Posterior vena cava (tissue), 2 donors: ENCODE measurements around the gene YES1. TPM values are rescaled to one million over a fixed set of nuclear protein-coding genes. Genes with fewer than 3 reads are reported as not detected.
"Not testable (repeated sequence)": the region's sequence is repeated elsewhere in the genome, so short reads cannot be mapped to it uniquely, and the experiment has no call there.

Experiments
- DNase-seq: peaks from one replicate; pipeline ENCODE4 v3.0.0-alpha.2; 2020; ENCODE audit warnings: low spot score
- intact Hi-C, 2 donors: fragments of 100-400 bp; cut with DNase I; formaldehyde crosslinking; loops; one replicate each; pipeline versions ENCODE4 v1.14.1 to v1.14.2; 2022 to 2023
- total RNA-seq, 2 donors: library from RNA; stranded (reverse); fragmentation: NEBNext Ultra II Directional; extraction: Animal tissue kit (Norgen Biotek cat#: 25700); gene quantifications; one replicate each; pipeline ENCODE4 v1.2.1, GENCODE V29; 2021
- donor health status: DM: yes; HTN: yes; CAD: no.
- donor health status: DM: yes; HTN: yes; CAD: no.

YES1 gene
- total RNA-seq, 2 donors from 2014 or later = 28.7 to 51.6 TPM

GRCh38 chr18:805008-805754 is 6.9 kb downstream of the YES1 start:
- intact Hi-C loops = no loop called here

DNA sequence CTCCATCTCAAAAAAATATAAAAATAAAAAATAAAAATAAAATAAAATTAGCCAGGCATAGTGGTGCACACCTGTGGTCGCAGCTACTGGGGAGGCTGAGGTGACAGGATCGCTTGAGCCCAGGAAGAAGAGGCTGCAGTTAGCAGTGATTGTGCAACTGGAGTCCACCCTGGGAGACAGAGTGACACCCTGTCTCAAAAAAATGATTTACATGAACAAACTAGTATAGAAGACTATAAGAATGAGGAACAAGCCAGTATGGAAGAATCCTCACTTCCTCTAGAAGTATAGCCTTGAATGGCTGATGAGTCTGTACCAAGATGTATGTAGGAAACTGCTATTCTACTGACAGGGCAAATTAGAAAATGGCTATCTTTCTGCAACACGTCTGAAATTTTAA is 10.9 kb downstream of the YES1 start:
- intact Hi-C loops = no loop called here

More at GRCh38 chr18:805008-805754, 6.9 kb downstream of the YES1 start:
- no peak for DNase-seq

GRCh38 chr18:799943-800342 is 12.1 kb downstream of the YES1 start:
- intact Hi-C loops = no loop called here
- DNase-seq = no peak

More for the DNA sequence above, 10.9 kb downstream of the YES1 start:
- no peak for DNase-seq

DNA sequence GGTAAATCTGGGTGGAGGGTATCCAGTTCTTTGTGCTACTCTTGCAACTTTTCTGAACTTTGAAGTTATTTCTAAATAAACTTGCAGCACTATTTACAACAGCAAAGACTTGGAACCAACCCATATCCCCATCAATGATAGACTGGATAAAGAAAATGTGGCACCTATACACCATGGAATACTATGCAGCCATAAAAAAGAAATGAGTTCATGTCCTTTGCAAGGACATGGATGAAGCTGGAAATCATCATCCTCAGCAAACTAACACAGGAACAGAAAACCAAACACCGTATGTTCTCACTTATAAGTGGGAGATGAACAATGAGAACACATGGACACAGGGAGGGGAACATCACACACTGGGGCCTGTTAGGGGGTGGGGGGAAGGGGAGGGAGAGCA is 16.7 kb downstream of the YES1 start:
- DNase-seq, intact Hi-C loops: not testable (repeated sequence)

- intact Hi-C loops = no loop called here
- DNase-seq = no peak
Measured at GRCh38 chr18:789397-789796, 22.6 kb downstream of the YES1 start.

GRCh38 chr18:785242-785641 is 26.8 kb downstream of the YES1 start:
- DNase-seq = no peak
- intact Hi-C loops = no loop called here

DNA sequence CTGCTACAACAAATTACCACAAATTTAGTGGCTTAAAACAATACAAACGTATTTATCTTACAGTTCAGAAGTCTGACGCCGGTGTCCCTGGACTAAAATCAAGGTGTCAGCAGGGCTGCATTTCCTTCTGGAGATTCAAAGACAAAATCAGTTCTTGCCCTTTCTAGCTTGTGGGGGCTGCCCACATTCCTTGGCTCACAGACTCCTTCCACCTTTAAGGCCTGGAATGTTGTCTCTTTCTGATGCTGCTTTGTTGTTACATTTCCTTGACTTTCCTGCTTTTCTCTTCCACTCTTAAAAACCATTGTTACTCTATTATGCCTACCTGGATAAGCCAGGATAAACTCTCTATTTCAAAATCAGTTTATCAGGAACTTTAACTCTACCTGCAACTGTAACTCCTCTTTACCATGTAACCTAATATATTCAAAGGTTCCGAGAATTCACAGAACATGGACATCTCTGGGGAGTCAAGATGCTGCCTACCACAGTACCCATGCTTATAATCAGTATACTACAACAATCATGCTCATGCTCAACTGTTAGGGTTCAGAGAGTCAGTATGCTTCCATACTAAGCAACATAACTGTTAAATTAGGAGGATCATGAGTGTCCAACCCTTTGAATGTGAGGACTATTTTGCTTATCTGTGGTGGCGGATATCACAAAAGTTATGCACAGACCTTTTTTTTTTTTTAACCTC is 27.4 kb downstream of the YES1 start:
- intact Hi-C loops = no loop called here
- DNase-seq = no peak

DNA sequence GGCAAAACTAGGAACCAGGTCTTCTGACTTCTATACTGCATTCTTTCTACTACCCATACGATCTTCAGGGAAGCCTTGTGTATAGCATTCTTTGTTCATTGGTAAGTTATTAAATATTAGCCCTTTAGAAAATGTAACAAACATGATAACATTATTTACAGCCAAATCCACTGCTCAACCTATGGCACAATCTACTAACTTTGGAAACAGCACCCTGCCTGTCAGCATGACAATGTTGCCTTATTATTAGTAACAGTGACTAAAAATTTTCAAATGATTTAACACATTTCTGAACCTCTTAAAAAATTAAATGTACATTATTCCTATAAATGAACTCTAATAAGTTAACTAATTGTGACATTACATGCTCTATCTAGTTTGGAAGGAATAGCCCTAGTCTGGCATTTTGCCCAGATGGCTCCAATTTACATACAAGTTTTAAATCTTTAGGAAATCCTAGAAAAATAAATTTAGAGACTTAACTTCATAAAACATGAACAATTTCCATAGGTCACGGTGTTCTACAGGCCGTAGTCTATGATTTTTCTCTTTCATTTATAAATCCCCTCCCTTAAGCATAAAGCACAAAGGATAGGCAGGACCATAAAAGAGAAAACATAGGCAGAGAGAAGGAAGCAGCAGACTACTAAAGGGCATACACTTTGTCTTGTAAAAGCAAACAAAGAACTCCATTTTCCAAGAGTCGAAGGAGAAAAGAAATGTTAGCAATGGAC is 33.7 kb downstream of the YES1 start:
- no peak for DNase-seq
- intact Hi-C loops = no loop called here

GRCh38 chr18:777021-777420 is 35.0 kb downstream of the YES1 start:
- intact Hi-C loops = no loop called here
- DNase-seq = no peak

GRCh38 chr18:776044-776443 is 36.0 kb downstream of the YES1 start:
- DNase-seq, intact Hi-C loops: not testable (repeated sequence)

GRCh38 chr18:774811-775210 is 37.2 kb downstream of the YES1 start:
- no peak for DNase-seq
- intact Hi-C loops = no loop called here

DNA sequence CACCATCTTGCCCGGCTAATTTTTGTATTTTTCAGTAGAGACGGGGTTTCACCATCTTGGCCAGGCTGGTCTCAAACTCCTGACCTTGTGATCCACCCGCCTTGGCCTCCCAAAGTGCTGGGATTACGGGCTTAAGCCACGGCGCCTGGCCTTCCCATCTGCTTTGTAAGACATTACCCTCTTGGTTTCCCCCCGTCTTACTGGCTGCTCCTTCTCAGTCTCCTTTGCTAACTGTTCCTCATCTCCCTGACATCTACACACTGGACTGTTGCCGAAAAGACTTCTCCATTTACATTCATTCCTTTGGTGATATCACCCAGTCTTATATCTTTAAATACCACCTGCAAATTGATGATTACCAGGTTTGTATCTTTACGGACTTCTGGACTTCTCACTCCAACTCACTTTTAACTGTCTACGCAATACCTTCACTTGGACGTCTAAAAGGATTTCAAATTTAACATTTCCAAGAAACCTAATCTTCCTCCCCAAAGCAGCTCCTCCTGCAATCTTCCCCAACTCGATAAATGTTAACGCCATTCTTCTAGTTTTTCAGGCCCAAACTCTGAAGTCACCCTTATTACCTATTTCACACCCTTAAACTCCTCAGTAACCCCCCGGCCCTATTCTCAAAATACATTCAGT is 37.9 kb downstream of the YES1 start:
- intact Hi-C loops = no loop called here
- no peak for DNase-seq

DNA sequence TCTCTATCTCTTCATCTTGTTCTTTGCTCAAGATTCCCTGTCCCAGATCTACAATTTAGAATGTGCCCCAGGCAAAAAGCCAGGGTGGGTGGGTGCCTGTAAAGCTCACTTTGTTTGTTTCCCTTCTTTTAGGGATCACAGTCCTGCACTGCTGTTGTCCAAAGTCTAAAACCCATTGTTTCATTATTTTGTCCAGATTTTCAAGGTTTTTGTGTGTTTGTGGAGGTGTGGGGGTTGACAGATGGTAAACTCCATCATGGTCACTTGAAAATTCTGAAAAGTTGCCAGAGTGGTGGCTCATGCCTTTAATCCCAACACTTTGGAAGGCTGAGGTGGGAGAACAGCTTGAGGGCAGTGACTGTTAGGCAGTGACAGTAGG is 41.5 kb downstream of the YES1 start:
- intact Hi-C loops = no loop called here
- DNase-seq = no peak

DNA sequence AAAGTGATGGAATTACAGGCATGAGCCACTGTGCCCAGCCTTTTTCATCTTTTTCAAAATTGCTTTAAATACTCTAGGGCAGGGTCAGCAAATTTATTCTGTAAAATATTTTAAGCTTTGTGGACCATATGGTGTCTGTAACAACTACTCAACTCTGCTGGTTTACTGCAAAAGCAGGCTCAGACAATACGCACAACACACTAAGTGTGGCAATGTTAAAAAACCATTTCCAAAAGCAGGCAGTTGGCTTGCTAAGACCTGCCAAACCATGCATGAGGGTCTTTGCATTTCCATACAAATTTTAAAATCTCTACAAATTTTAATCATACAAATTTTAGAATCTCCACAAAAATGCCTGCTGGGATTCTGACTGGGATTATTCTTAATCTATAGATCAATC is 44.1 kb downstream of the YES1 start:
- no peak for DNase-seq
- intact Hi-C loops = no loop called here

GRCh38 chr18:767084-767882 is 44.8 kb downstream of the YES1 start:
- intact Hi-C loops = no loop called here
- DNase-seq = no peak

GRCh38 chr18:766550-766860 is 45.5 kb downstream of the YES1 start:
- intact Hi-C loops = no loop called here
- DNase-seq = no peak

DNA sequence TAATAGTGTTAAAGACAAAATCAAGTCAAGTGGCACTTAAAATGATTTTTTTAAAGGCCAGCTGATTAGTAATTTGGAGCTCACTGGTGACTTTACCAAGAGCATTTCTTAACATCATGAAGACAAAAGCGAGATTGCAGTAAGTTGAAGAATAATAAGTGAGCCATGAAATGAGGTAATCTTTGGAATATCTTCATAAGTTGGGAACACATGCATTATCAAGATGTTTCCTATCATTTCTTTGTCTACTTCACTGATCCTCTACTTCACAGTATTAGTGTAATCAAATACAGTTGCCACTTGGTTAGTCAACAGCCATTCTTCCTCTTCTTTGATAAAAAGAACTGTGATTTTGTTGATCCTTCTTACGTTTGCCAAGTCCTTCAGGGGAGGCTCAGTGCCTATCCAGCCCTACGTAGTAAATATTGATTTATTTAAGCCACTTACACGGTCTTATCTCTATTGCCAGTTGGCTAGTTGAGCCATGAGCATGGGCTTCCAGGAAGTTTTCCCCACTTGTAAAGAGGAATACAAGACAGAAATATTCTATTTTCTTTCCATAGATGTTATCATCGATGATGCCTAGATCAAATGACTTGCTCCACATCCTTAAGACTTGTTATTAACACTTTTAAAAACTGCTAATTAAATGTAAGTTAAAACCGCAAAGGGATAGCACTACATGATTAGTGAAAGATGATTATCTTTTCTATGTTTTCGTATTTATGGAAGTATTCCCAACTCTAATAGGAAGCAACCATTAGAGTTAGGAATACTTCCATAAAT is 46.1 kb downstream of the YES1 start:
- intact Hi-C loops = no loop called here
- DNase-seq = no peak

DNA sequence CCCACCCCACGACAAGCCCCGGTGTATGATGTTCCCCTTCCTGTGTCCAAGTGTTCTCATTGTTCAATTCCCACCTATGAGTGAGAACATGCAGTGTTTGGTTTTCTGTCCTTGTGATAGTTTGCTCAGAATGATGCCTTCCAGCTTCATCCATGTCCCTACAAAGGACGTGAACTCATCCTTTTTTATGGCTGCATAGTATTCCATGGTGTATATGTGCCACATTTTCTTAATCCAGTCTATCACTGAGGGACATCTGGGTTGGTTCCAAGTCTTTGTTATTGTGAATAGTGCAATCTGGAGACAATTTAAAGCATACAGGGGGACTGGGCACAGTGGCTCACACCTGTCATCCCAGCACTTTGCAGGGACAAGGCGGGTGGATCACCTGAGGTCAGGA is 52.2 kb downstream of the YES1 start:
- DNase-seq, intact Hi-C loops: not testable (repeated sequence)

- no peak for DNase-seq
- intact Hi-C loops = no loop called here
Measured at GRCh38 chr18:755506-755905, 56.5 kb downstream of the YES1 start.
